SK-N-SH (cell line): ENCODE data around the gene RHOA. TPM values are rescaled to one million over a fixed set of nuclear protein-coding genes. Genes with fewer than 3 reads are reported as not detected.

Experiments
- CTCF ChIA-PET: fragments of 300-600, 350-600 bp; formaldehyde crosslinking; extraction: SDS; loops from one replicate; lab custom pipeline; 2021; lab: Yijun Ruan, JAX
- POLR2A ChIA-PET: fragments of 350-600 bp; sonication (Branson Sonifier 250); formaldehyde crosslinking; extraction: SDS; loops from one replicate; lab custom pipeline; 2020; ENCODE audit warnings: antibody characterized with exemption, inconsistent platforms; lab: Yijun Ruan, JAX
- DNase-seq: peaks from one replicate; pipeline ENCODE4 v3.0.0; 2012
- H2AFZ ChIP-seq: fragments of 200-600 bp; sonication (generic); 2 replicates; pipeline ENCODE4 v1.8.1; 2016; ENCODE audit warnings: antibody characterized with exemption, mild to moderate bottlenecking, low read depth
- H3F3A ChIP-seq: fragments of 200-600 bp; sonication (generic); replicated peaks from 2 replicates; pipeline ENCODE3; 2016; ENCODE audit warnings: antibody characterized with exemption, mild to moderate bottlenecking; ENCODE audit not compliant: insufficient read depth
- H3K27ac ChIP-seq, 2 experiments: fragments of 200-500 bp in 1 of 2; fragments of 200-600 bp in 1 of 2; sonication (Bioruptor generic) in 1 of 2; sonication (generic), shearing (Covaris generic) in 1 of 2; 2 replicates each; pipeline versions ENCODE4 v1.5.1 to v1.6.1; 2014 to 2016; ENCODE audit warnings: low read depth in 2 of 2, inconsistent platforms in 1 of 2, low read length in 1 of 2, mild to moderate bottlenecking in 1 of 2, mixed read lengths in 1 of 2
- H3K27me3 ChIP-seq: fragments of 200-600 bp; sonication (generic), shearing (Covaris generic); 2 replicates; pipeline ENCODE4 v1.6.1; 2016; ENCODE audit warnings: mixed run types; ENCODE audit not compliant: insufficient read depth
- H3K36me3 ChIP-seq, 2 experiments: fragments of 200-500 bp in 1 of 2; fragments of 200-600 bp in 1 of 2; sonication (Bioruptor generic) in 1 of 2; sonication (generic) in 1 of 2; replicated peaks in 1 of 2; 2 replicates each; pipeline versions ENCODE3 to v1.5.1; 2014 to 2016; ENCODE audit warnings: low read length in 1 of 2, mild to moderate bottlenecking in 1 of 2; ENCODE audit not compliant: insufficient read depth in 2 of 2, control insufficient read depth in 1 of 2
- H3K4me1 ChIP-seq, 2 experiments: fragments of 200-500 bp in 1 of 2; fragments of 200-600 bp in 1 of 2; sonication (Bioruptor generic) in 1 of 2; sonication (generic), shearing (Covaris generic) in 1 of 2; 2 replicates each; pipeline versions ENCODE4 v1.5.1 to v1.6.1; 2014 to 2016; ENCODE audit warnings: low read depth in 1 of 2, low read length in 1 of 2, mixed run types in 1 of 2; ENCODE audit not compliant: insufficient read depth in 2 of 2, control insufficient read depth in 1 of 2
- H3K4me2 ChIP-seq: fragments of 200-600 bp; sonication (generic), shearing (Covaris generic); 2 replicates; pipeline ENCODE4 v1.6.1; 2017; ENCODE audit warnings: mixed run types
- H3K4me3 ChIP-seq, 2 experiments: fragments of 200-500 bp in 1 of 2; fragments of 200-600 bp in 1 of 2; sonication (Bioruptor generic) in 1 of 2; sonication (generic), shearing (Covaris generic) in 1 of 2; 2 replicates each; pipeline versions ENCODE4 v1.5.1 to v1.8.1; 2014 to 2016; ENCODE audit warnings: low read depth in 2 of 2, inconsistent platforms in 1 of 2, low read length in 1 of 2, mild to moderate bottlenecking in 1 of 2, mixed read lengths in 1 of 2, moderate library complexity in 1 of 2
- H3K79me2 ChIP-seq: fragments of 200-600 bp; sonication (generic); 2 replicates; pipeline ENCODE4 v1.8.1; 2017; ENCODE audit warnings: mild to moderate bottlenecking; ENCODE audit not compliant: insufficient read depth
- H3K9ac ChIP-seq: fragments of 200-600 bp; sonication (generic); 2 replicates; pipeline ENCODE4 v1.6.1; 2017; ENCODE audit warnings: mixed run types
- H3K9me2 ChIP-seq: fragments of 200-600 bp; sonication (generic); 2 replicates; pipeline ENCODE4 v1.6.1; 2017; ENCODE audit warnings: mixed run types
- H3K9me3 ChIP-seq: fragments of 200-600 bp; sonication (generic); 2 replicates; pipeline ENCODE4 v1.6.1; 2017; ENCODE audit warnings: mixed run types, mild to moderate bottlenecking, moderate library complexity
- H4K20me1 ChIP-seq: fragments of 200-600 bp; sonication (generic); 2 replicates; pipeline ENCODE4 v1.6.1; 2017; ENCODE audit warnings: mild to moderate bottlenecking, mixed run types; ENCODE audit not compliant: insufficient read depth
- CHD2 ChIP-seq: fragments of 150-350 bp; IDR thresholded peaks from 2 replicates; pipeline ENCODE4 v1.6.1; 2018; ENCODE audit warnings: low read length; ENCODE audit not compliant: partially characterized antibody
- CTCF ChIP-seq: fragments of 200-600 bp; sonication (generic); IDR thresholded peaks from 2 replicates; pipeline ENCODE4 v1.6.1; 2017; ENCODE audit warnings: antibody characterized with exemption, mild to moderate bottlenecking, moderate library complexity
- EP300 ChIP-seq, 2 experiments: IDR thresholded peaks; 2 replicates each; pipeline versions ENCODE4 v1.4.0 to v1.6.1; 2012; ENCODE audit warnings: borderline replicate concordance in 1 of 2, low read depth in 1 of 2, low read length in 1 of 2
- EZH2phosphoT487 ChIP-seq: fragments of 200-600 bp; sonication (generic); IDR thresholded peaks from 2 replicates; pipeline ENCODE4 v1.6.1; 2017; ENCODE audit warnings: low read depth, mixed run types, mild to moderate bottlenecking, antibody characterized with exemption, moderate library complexity, borderline replicate concordance
- FOXJ3 ChIP-seq: sonication (generic); formaldehyde crosslinking; IDR thresholded peaks from 2 replicates; pipeline ENCODE4 v1.5.1; 2020; ENCODE audit warnings: mild to moderate bottlenecking, missing genetic modification reagents
- GABPA ChIP-seq: IDR thresholded peaks from 2 replicates; pipeline ENCODE4 v1.4.0; 2012; ENCODE audit warnings: low read depth, mild to moderate bottlenecking
- JUND ChIP-seq: IDR thresholded peaks from 2 replicates; pipeline ENCODE4 v1.4.0; 2012
- NFIC ChIP-seq: IDR thresholded peaks from 2 replicates; pipeline ENCODE4 v1.4.0; 2012; ENCODE audit warnings: borderline replicate concordance
- NRF1 ChIP-seq: IDR thresholded peaks from 2 replicates; pipeline ENCODE4 v1.6.1; 2012; ENCODE audit warnings: low read depth, mild to moderate bottlenecking, low read length
- RCOR1 ChIP-seq: fragments of 150-350 bp; IDR thresholded peaks from 2 replicates; pipeline ENCODE4 v1.6.1; 2017; ENCODE audit warnings: antibody characterized with exemption, low read length
- RFX5 ChIP-seq: IDR thresholded peaks from 2 replicates; pipeline ENCODE4 v1.6.1; 2012; ENCODE audit warnings: mild to moderate bottlenecking, improper control_type of control experiment, low read length
- SMC3 ChIP-seq: IDR thresholded peaks from 2 replicates; pipeline ENCODE4 v1.6.1; 2012; ENCODE audit warnings: low read depth, low read length, improper control_type of control experiment
- TEAD4 ChIP-seq: IDR thresholded peaks from 2 replicates; pipeline ENCODE4 v1.4.0; 2012; ENCODE audit warnings: mild to moderate bottlenecking, borderline replicate concordance; ENCODE audit not compliant: insufficient read depth
- USF1 ChIP-seq: IDR thresholded peaks from 2 replicates; pipeline ENCODE4 v1.4.0; 2012; ENCODE audit warnings: low read depth, borderline replicate concordance
- USF2 ChIP-seq: fragments of 150-350 bp; IDR thresholded peaks from 2 replicates; pipeline ENCODE4 v1.6.1; 2017; ENCODE audit warnings: antibody characterized with exemption, low read length, low read depth, borderline replicate concordance
- YY1 ChIP-seq: IDR thresholded peaks from 2 replicates; pipeline ENCODE4 v1.4.0; 2012; ENCODE audit warnings: low read depth, mild to moderate bottlenecking
- WGBS: methylation state at CpG from one replicate; pipeline ENCODE4 v1.1.6; 2017; ENCODE audit warnings: low lambda C conversion rate; 5-methylcytosine and 5-hydroxymethylcytosine counted together
- polyA plus RNA-seq, 3 experiments: library from polyadenylated mRNA; depleted of rRNA; stranded (reverse); fragments of >200 nt; gene quantifications; 2 replicates each; pipeline ENCODE4 v1.2.3, GENCODE V29; 2012

The RHOA gene
- polyA plus RNA-seq, 1 of the 3 experiments (the other 2 are of a cell fraction): 312 TPM

GRCh38 chr3:49421890-49422378 is 10.2 kb upstream of the RHOA start (continued):
- TF ChIP-seq RFX5 (no peak), GABPA (no peak), TEAD4 (no peak), USF2 (no peak), CHD2 (no peak)

GRCh38 chr3:49417516-49418120 is 5.8 kb upstream of the RHOA start:
- Histone ChIP-seq H3F3A (peaks cover 16% of the 10 kb centered on the region), H3K9me3 (no peaks in the 10 kb centered on the region), H3K27me3 (no peaks in the 10 kb centered on the region), H3K4me1 (peaks cover 0 to 21% of the 10 kb centered on the region in 2 experiments; a peak in 1 of 4 replicates), H3K27ac (no peak overlapping the region), H3K9me2 (no peaks in the 10 kb centered on the region), H3K79me2 (peaks cover 16% of the 10 kb centered on the region), H2AFZ (no peak overlapping the region), H3K36me3 (peaks cover 10 to 19% of the 10 kb centered on the region in 2 experiments), H4K20me1 (no peaks in the 10 kb centered on the region), H3K4me3 (no peak overlapping the region), H3K9ac (no peak overlapping the region), H3K4me2 (no peak overlapping the region)
- CTCF ChIA-PET: interaction anchor here (1.0 kb wide), 2 partner anchors 12 to 32 kb away, joined by 3 read pairs; partner anchors contain the start of gene NICN1
- POLR2A ChIA-PET: interaction anchor here (1.6 kb wide), 1 partner anchor 11 kb away, joined by 6 read pairs; the partner anchor contains the start of gene NICN1
- TF ChIP-seq USF1: no peak
- TF ChIP-seq RCOR1: no peak
- no peak for TF ChIP-seq RFX5
- TF ChIP-seq EP300 (IDR thresholded peaks at IDR 0.05; ENCODE audit: borderline replicate concordance in 1 of 2, low read depth in 1 of 2, low read length in 1 of 2): no peak
- TF ChIP-seq FOXJ3 (CRISPR knock-in tag): no peak
- no peak for TF ChIP-seq TEAD4
- TF ChIP-seq NRF1: no peak
- no peak for TF ChIP-seq EZH2phosphoT487
- no peak for TF ChIP-seq JUND
- no peak for TF ChIP-seq CHD2
- no peak for TF ChIP-seq NFIC
- TF ChIP-seq YY1: no peak
- TF ChIP-seq SMC3: no peak
- no peak for TF ChIP-seq CTCF
- no peak for TF ChIP-seq USF2
- 95% methylated on average over 11 of the region's 13 CpGs for WGBS
- DNase-seq: no peak
